RWPE2 (cell line): Measurements from ENCODE around the gene ITPRIPL2.

ENCODE experiments used
- ATAC-seq: fragments of 200-7000 bp; cut with Tn5 transposase; 3 replicates; pipeline ENCODE4 v1.9.1; 2021; ENCODE audit warnings: low read depth
- DNase-seq: peaks from one replicate; pipeline ENCODE4 v3.0.0-alpha.2; 2020; ENCODE audit warnings: low spot score
- H3K27ac ChIP-seq: fragments of 450-650 bp; 2 replicates; pipeline ENCODE4 v1.5.1; 2017; ENCODE audit warnings: mild to moderate bottlenecking; ENCODE audit not compliant: poor library complexity, severe bottlenecking
- H3K27me3 ChIP-seq: fragments of 250-450 bp; sonication (Bioruptor Pico); 2 replicates; pipeline ENCODE4 v1.5.1; 2021; ENCODE audit warnings: mild to moderate bottlenecking, moderate library complexity; ENCODE audit not compliant: insufficient read depth, poor library complexity, severe bottlenecking
- H3K36me3 ChIP-seq: fragments of 250-450 bp; sonication (Bioruptor Pico); 2 replicates; pipeline ENCODE4 v1.5.1; 2020; ENCODE audit warnings: low read depth, mild to moderate bottlenecking, moderate library complexity
- H3K4me1 ChIP-seq: fragments of 250-450 bp; sonication (Bioruptor Pico); 2 replicates; pipeline ENCODE4 v1.5.1; 2021; ENCODE audit warnings: mild to moderate bottlenecking, moderate library complexity; ENCODE audit not compliant: insufficient read depth, poor library complexity, severe bottlenecking
- H3K4me3 ChIP-seq: fragments of 250-450 bp; sonication (Bioruptor Pico); 2 replicates; pipeline ENCODE4 v1.5.1; 2021; ENCODE audit warnings: mild to moderate bottlenecking, moderate library complexity; ENCODE audit not compliant: severe bottlenecking
- H3K9me3 ChIP-seq: fragments of 250-450 bp; sonication (Bioruptor Pico); 2 replicates; pipeline ENCODE4 v1.5.1; 2021; ENCODE audit warnings: mild to moderate bottlenecking, moderate library complexity; ENCODE audit not compliant: severe bottlenecking
- TF ChIP-seq, protein P1 (sequence below): fragments of 450-650 bp; IDR thresholded peaks from one replicate; pipeline ENCODE4 v1.5.1; 2017; ENCODE audit warnings: mild to moderate bottlenecking, moderate library complexity; ENCODE audit not compliant: poor library complexity, severe bottlenecking

Gene ITPRIPL2

DNA sequence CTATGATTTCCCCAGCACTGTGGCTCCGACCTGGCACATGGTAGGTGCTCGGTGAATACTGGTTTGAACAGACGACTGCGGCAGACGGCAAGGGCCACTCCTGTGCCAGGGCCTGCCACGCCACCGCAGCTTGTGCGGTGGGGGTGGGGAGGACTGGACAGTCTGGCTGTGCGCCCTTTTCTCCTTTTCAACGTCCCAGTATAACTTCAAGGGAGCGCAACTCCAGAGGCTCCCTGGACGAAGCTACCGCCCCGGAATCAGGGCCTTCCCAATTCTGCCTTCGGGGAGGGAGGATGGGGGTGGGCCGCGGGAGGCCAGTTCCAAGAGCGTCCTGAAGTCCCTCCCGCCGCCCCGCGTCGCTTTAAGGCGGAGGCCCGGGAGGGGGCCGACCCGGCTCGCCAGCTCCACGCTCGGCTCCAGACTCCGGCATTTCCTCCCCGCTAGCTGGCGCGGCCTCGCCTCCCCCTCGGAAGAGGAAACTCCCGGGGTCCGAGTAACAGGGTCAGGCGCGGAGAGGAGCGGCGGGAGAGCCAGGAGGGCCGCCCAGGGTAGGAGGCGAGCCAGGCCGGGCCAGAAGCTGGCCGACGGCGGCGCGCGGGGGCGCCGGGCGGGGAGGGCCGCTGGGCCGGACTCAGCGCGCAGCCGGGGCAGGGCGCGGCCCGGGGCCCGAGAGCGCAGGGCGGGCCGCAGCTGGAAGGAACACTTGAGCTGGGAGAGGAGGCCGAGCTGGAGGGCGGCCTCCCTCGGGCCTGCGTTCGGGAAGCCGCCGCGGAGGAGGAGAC lies at the start of gene ITPRIPL2:
Gene ITPRIPL2, plus strand, starts transcription at position 388 of the 782 bp plus-strand sequence. CDS start 498 bp downstream, outside the sequence.
- Histone ChIP-seq H3K27me3 (no peaks in the 10 kb centered on the region), H3K4me3 (peak within 1 kb of the TSS; percentile 67), H3K27ac (peak within 1 kb of the TSS; percentile 95), H3K36me3 (peaks cover 18% of the 10 kb centered on the region), H3K4me1 (peaks cover 39% of the 10 kb centered on the region), H3K9me3 (no peaks in the 10 kb centered on the region)
- ATAC-seq (peak; percentile 67), DNase-seq (no peak)
- TF ChIP-seq, protein P1, sequence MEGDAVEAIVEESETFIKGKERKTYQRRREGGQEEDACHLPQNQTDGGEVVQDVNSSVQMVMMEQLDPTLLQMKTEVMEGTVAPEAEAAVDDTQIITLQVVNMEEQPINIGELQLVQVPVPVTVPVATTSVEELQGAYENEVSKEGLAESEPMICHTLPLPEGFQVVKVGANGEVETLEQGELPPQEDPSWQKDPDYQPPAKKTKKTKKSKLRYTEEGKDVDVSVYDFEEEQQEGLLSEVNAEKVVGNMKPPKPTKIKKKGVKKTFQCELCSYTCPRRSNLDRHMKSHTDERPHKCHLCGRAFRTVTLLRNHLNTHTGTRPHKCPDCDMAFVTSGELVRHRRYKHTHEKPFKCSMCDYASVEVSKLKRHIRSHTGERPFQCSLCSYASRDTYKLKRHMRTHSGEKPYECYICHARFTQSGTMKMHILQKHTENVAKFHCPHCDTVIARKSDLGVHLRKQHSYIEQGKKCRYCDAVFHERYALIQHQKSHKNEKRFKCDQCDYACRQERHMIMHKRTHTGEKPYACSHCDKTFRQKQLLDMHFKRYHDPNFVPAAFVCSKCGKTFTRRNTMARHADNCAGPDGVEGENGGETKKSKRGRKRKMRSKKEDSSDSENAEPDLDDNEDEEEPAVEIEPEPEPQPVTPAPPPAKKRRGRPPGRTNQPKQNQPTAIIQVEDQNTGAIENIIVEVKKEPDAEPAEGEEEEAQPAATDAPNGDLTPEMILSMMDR: no peak

DNA sequence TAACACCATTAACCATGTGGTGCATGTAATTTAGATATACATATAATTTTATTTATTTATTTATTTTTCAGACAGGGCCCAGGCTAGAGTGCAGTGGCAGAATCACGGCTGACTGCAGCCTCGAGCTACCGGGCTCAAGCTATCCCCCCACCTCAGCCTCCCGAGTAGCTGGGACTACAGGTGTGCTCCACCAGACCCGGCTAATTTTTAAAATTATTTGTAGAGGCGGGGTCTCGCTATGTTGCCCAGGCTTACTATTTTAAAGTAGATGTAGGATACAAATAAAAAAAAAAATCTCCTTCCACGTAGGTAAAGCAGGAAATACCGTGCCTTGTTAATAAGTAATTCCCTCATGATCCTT lies 46.8 kb upstream of the ITPRIPL2 start:
- TF ChIP-seq, protein P1: no peak

DNA sequence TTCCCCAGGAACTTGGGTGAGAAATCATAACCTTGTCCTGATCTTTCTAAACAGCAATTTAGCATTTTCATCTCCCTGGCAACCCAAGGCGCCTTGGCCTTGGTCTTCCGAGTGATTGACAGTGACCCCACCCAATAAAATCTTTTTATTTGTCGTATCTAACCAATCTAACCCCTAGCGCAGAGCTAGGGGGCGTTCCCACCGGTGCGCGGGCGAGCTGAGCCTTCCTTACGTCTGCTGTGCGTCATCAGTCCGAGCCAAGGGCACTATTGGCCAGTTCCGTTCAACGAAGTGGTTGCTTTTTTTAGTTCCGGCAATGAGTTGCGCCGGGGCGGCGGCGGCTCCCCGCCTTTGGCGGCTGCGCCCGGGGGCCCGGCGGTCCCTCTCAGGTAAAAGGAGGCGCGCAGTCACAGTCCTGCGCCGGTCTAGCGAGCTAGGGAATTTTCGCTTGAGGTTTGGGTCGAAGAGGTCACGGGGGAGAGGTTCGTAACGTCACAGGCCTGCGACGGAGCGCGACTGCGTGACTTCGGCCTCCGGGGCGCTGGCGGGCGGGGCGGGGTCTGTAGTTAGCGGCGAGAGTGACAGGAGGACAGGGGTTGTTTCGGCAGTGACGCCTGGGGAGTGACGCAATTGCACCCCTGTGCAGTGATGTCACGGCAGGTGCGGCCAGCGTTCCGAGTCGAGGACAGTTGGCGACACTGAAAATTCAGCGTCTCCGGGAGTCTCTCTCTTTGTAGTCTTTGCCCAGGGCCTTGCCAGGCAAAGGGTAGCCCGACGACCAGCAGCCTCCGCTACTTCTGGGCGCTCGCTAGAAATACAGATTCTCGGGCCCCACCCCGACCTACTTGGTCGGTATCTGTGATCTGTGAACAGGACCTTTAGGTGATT lies 46.2 kb upstream of the ITPRIPL2 start, which contains the start of gene COQ7:
Gene COQ7, plus strand, starts transcription at position 266 of the 888 bp plus-strand sequence. Its CDS starts 51 bp downstream, at position 317.
- H3K36me3 ChIP-seq: peaks cover 4% of the 10 kb centered on the region
- DNase-seq (peak; percentile 99), ATAC-seq (peak; percentile 94)
- H3K4me1 ChIP-seq: peaks cover 5% of the 10 kb centered on the region
- TF ChIP-seq, protein P1: no peak
- no peaks in the 10 kb centered on the region for H3K9me3 ChIP-seq
- H3K4me3 ChIP-seq: peak within 1 kb of the TSS; percentile 93
- peak within 1 kb of the TSS; percentile 69 for H3K27ac ChIP-seq
- no peaks in the 10 kb centered on the region for H3K27me3 ChIP-seq

More for the DNA sequence above, 46.8 kb upstream of the ITPRIPL2 start:
- H3K36me3 ChIP-seq: peaks cover 9% of the 10 kb centered on the region
- H3K9me3 ChIP-seq: no peaks in the 10 kb centered on the region
- H3K27me3 ChIP-seq: no peaks in the 10 kb centered on the region
- H3K27ac ChIP-seq: peak overlapping the region; percentile 69
- H3K4me3 ChIP-seq: peak overlapping the region; percentile 93
- peaks cover 5% of the 10 kb centered on the region for H3K4me1 ChIP-seq
- DNase-seq (no peak), ATAC-seq (no peak)

DNA sequence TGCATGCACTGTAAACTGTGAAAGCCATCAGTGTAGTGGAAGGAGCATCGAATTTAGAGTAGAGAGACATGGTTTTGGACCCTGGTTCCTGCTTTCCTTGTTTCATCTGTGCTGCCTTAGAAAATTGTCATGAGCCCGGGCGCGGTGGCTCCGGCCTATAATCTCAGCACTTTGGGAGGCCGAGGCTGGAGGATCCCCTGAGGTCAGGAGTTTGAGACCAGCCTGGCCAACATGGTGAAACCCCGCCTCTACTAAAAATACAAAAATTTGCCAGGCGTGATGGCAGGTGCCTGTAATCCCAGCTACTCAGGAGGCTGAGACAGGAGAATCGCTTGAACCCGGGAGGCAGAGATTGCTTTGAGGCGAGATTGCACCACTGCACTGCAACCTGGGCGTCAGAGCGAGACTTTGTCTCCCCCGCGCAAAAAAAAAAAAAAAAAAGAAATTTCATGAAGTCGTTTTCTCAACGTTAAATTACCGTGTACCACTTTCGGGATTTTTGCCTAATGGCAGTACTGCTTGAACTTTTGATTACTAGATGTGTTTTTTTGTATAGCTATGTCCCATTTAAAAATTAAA lies 45.4 kb upstream of the ITPRIPL2 start:
- DNase-seq: no peak
- peak overlapping the region; percentile 69 for H3K27ac ChIP-seq
- H3K27me3 ChIP-seq: no peaks in the 10 kb centered on the region
- H3K4me1 ChIP-seq: peaks cover 5% of the 10 kb centered on the region
- peaks cover 5% of the 10 kb centered on the region for H3K36me3 ChIP-seq
- ATAC-seq: no peak; the same call in 2 of the 3 replicates
- H3K4me3 ChIP-seq: peak overlapping the region; percentile 93
- H3K9me3 ChIP-seq: no peaks in the 10 kb centered on the region
- TF ChIP-seq, protein P1: no peak
